HL-60 (cell line): ENCODE results near the gene ARHGAP26.

Source experiments
- CTCF ChIP-seq: IDR thresholded peaks from one replicate; pipeline ENCODE4 v1.5.1; 2011; ENCODE audit warnings: low read length, control low read depth, inconsistent platforms; ENCODE audit not compliant: insufficient read depth
- GABPA ChIP-seq: IDR thresholded peaks from 2 replicates; pipeline ENCODE4 v1.6.1; 2012; ENCODE audit warnings: low read depth
- POLR2AphosphoS5 ChIP-seq: IDR thresholded peaks from 2 replicates; pipeline ENCODE4 v1.6.1; 2012; ENCODE audit warnings: low read depth

- TF ChIP-seq CTCF (no peak), POLR2AphosphoS5 (no peak), GABPA (no peak)
Measured at GRCh38 chr5:143209881-143210395, 439.8 kb downstream of the ARHGAP26 start.
